HL-60 (cell line): ENCODE data around the gene MYO16.

Experiments
- DNase-seq, 2 experiments: peaks; one replicate each; pipeline ENCODE4 v3.0.0-alpha.2; 2010 to 2020; ENCODE audit warnings: low read depth in 1 of 2, low spot score in 1 of 2
- H3K27ac ChIP-seq: fragments of 250-450 bp; sonication (Bioruptor Pico); replicated peaks from 2 replicates; pipeline ENCODE4 v1.5.1; 2020; ENCODE audit warnings: mild to moderate bottlenecking, moderate library complexity
- H3K27me3 ChIP-seq: fragments of 250-450 bp; sonication (Bioruptor Pico); 2 replicates; pipeline ENCODE4 v1.5.1; 2021; ENCODE audit warnings: mild to moderate bottlenecking, moderate library complexity; ENCODE audit not compliant: insufficient read depth, poor library complexity, severe bottlenecking
- H3K4me3 ChIP-seq: replicated peaks from 2 replicates; pipeline ENCODE4 v1.5.1; 2011; ENCODE audit warnings: mild to moderate bottlenecking, control low read depth, low read length; ENCODE audit not compliant: insufficient read depth
- CTCF ChIP-seq: IDR thresholded peaks from one replicate; pipeline ENCODE4 v1.5.1; 2011; ENCODE audit warnings: low read length, control low read depth, inconsistent platforms; ENCODE audit not compliant: insufficient read depth
- GABPA ChIP-seq: IDR thresholded peaks from 2 replicates; pipeline ENCODE4 v1.6.1; 2012; ENCODE audit warnings: low read depth
- POLR2AphosphoS5 ChIP-seq: IDR thresholded peaks from 2 replicates; pipeline ENCODE4 v1.6.1; 2012; ENCODE audit warnings: low read depth
- REST ChIP-seq: IDR thresholded peaks from 2 replicates; pipeline ENCODE4 v1.6.1; 2012; ENCODE audit warnings: low read depth; ENCODE audit not compliant: insufficient replicate concordance
- SPI1 ChIP-seq: IDR thresholded peaks from 2 replicates; pipeline ENCODE4 v1.6.1; 2012; ENCODE audit warnings: low read depth, mild to moderate bottlenecking, borderline replicate concordance

MYO16 gene

GRCh38 chr13:108850691-108851090, 221.3 kb downstream of the MYO16 start:
- no peak for DNase-seq
- Histone ChIP-seq H3K27ac (no peak overlapping the region), H3K27me3 (no peaks in the 10 kb centered on the region), H3K4me3 (no peak overlapping the region)
- no peak for TF ChIP-seq CTCF

DNA sequence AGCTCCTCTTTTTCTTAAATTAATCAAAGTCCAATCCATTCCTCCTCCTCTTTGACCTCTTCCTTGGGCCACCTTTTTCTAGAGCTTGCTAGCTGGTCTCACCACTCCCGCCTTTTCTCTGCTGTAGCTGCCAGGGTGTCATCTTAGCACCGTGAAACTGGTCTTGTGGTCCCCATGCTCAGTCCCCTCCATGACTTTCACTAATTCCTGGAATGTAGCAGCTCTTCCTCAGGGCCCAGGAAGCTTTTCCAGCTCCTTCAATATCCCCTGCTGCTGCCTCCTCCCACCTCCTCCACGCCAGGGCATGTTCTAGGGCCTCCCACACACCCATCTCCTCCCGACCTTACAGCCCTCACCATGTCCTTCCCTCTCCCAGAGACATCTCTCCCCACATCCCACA, 222.2 kb downstream of the MYO16 start:
- no peak for TF ChIP-seq POLR2AphosphoS5
- TF ChIP-seq CTCF = no peak
- no peak for TF ChIP-seq REST
- no peak for TF ChIP-seq GABPA
- no peak for TF ChIP-seq SPI1
- Histone ChIP-seq H3K4me3 (no peak overlapping the region), H3K27ac (no peak overlapping the region), H3K27me3 (no peaks in the 10 kb centered on the region)
- no peak for DNase-seq

DNA sequence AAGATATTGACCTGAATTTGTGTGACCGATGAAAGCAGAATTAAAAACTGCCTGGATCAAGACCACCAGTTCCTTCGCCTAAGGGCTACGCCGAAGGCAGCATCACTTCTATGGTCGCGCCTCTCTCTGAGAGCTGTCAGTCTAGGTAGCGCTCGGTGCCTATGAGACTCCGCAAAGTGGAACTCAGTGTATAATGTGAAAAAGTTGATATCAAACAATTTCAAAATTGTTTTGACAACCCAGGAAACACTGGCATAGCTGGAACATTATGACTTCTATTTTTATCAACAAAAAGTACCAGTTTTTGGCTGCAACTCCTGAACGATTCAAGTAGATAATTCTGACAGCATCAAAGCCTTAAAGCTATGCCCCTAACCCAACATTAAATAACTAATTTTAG, 223.6 kb downstream of the MYO16 start:
- no peak for TF ChIP-seq POLR2AphosphoS5
- no peak for TF ChIP-seq CTCF
- TF ChIP-seq REST = no peak
- no peak for TF ChIP-seq GABPA
- TF ChIP-seq SPI1 = no peak
- H3K27me3 ChIP-seq = no peaks in the 10 kb centered on the region
- no peak for DNase-seq
- H3K4me3 ChIP-seq = no peak overlapping the region
- H3K27ac ChIP-seq = no peak overlapping the region

- H3K4me3 ChIP-seq = no peak overlapping the region
- DNase-seq = no peak
- TF ChIP-seq CTCF = no peak
- TF ChIP-seq REST = no peak
- no peak for TF ChIP-seq POLR2AphosphoS5
- TF ChIP-seq GABPA = no peak
- TF ChIP-seq SPI1 = no peak
- no peaks in the 10 kb centered on the region for H3K27me3 ChIP-seq
- H3K27ac ChIP-seq = no peak overlapping the region
Measured at GRCh38 chr13:108855737-108856387, 226.5 kb downstream of the MYO16 start.
